ENCODE data around the gene MYOZ2.

The MYOZ2 gene

GRCh38 chr4:119205690-119206089, 70.1 kb downstream of the MYOZ2 start:
- TF ChIP-seq ZFX (IDR thresholded peaks at IDR 0.05) = no peak
- TF ChIP-seq, protein P1, sequence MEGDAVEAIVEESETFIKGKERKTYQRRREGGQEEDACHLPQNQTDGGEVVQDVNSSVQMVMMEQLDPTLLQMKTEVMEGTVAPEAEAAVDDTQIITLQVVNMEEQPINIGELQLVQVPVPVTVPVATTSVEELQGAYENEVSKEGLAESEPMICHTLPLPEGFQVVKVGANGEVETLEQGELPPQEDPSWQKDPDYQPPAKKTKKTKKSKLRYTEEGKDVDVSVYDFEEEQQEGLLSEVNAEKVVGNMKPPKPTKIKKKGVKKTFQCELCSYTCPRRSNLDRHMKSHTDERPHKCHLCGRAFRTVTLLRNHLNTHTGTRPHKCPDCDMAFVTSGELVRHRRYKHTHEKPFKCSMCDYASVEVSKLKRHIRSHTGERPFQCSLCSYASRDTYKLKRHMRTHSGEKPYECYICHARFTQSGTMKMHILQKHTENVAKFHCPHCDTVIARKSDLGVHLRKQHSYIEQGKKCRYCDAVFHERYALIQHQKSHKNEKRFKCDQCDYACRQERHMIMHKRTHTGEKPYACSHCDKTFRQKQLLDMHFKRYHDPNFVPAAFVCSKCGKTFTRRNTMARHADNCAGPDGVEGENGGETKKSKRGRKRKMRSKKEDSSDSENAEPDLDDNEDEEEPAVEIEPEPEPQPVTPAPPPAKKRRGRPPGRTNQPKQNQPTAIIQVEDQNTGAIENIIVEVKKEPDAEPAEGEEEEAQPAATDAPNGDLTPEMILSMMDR (conservative IDR thresholded peaks at IDR 0.05) = no peak
- no peak overlapping the region for H3K27ac ChIP-seq

- no peak overlapping the region for H3K27ac ChIP-seq
These were observed 70.5 kb downstream of the MYOZ2 start for GRCh38 chr4:119206178-119206577.

DNA sequence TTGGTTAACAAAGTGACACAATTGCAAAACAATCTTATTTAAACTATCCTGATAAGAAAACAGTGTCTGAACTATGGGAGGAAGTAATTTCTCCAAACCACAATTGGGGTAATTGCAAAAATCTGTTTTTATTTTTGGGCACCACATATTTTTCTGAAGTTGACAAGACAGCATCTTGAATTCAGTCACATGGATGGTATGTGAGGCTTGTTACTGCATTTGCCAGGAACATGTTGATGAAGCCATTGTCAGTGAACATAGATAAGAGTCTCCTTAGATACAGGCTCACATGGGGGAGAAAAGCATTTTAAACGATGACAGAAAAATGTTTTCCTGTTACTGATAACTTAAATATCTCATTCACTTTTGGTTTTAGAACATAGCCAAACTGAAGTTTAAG, 71.4 kb downstream of the MYOZ2 start:
- no peak overlapping the region for H3K27ac ChIP-seq
- TF ChIP-seq ZFX (IDR thresholded peaks at IDR 0.05) = no peak
- TF ChIP-seq, protein P1 (conservative IDR thresholded peaks at IDR 0.05) = no peak

More at GRCh38 chr4:119206178-119206577, 70.5 kb downstream of the MYOZ2 start:
- no peak for TF ChIP-seq ZFX (IDR thresholded peaks at IDR 0.05)
- TF ChIP-seq, protein P1 (conservative IDR thresholded peaks at IDR 0.05) = no peak

DNA sequence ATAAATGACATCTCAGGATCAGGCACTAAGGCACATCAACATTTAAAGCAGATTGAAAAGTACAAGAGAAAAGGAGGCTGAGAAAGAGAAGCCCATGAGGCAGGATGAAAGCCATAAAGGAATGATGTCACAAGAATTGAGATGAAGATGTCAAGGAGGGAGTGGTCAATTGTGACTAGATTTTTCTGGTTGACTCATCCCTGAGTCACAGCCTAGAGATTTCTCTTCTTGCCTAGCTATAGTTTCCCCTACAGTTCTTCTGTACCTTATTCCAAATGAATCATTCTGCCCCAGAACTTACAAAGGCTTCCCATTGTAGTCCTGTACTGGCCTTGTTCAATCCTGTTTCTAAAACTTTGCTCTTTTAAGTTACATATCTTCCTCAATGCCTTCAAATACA, 73.4 kb downstream of the MYOZ2 start:
- TF ChIP-seq, protein P1 (conservative IDR thresholded peaks at IDR 0.05) = no peak
- TF ChIP-seq ZFX (IDR thresholded peaks at IDR 0.05) = no peak
- no peak overlapping the region for H3K27ac ChIP-seq

DNA sequence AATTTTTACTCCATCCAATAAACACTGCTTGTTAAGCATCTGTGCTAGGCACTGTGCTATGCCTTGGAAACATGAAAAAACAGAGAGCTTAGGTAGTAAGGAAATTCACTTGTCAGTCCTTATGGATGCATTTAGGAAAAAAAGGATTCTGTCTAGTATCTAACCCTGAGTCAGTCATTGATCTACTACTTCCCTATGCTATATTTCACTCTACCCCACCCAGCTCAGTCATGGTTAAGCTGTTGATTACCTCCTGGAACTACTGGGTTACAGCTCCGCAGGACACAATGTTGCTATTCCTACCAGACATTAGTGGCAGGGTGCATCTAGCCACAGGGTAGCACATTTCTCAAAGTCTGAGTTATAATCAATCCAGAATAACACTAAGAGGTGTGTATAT, 74.0 kb downstream of the MYOZ2 start:
- H3K27ac ChIP-seq = no peak overlapping the region
- TF ChIP-seq ZFX (IDR thresholded peaks at IDR 0.05) = no peak
- TF ChIP-seq, protein P1 (conservative IDR thresholded peaks at IDR 0.05) = no peak

GRCh38 chr4:119210775-119211174, 75.1 kb downstream of the MYOZ2 start:
- H3K27ac ChIP-seq = no peak overlapping the region
- TF ChIP-seq, protein P1 (conservative IDR thresholded peaks at IDR 0.05) = no peak
- no peak for TF ChIP-seq ZFX (IDR thresholded peaks at IDR 0.05)

- TF ChIP-seq, protein P1 (conservative IDR thresholded peaks at IDR 0.05) = no peak
- no peak for TF ChIP-seq ZFX (IDR thresholded peaks at IDR 0.05)
- H3K27ac ChIP-seq = peak overlapping the region; percentile 82
These were observed 76.2 kb downstream of the MYOZ2 start for GRCh38 chr4:119211867-119212233.
